Large intestine (tissue), 3 donors: ENCODE measurements around the gene PRKCE. TPM values are rescaled to one million over a fixed set of nuclear protein-coding genes. Genes with fewer than 3 reads are reported as not detected.
A peak's percentile ranks its signal among the peaks of the same experiment; 100 is the strongest.

Source experiments
- DNase-seq, 2 donors: peaks; one replicate each; pipeline versions ENCODE4 v3.0.0 to v3.0.0-alpha.2; 2013
- H3K27ac ChIP-seq: one replicate; pipeline ENCODE4 v1.5.1; 2013; ENCODE audit warnings: low read length
- H3K27me3 ChIP-seq: 2 replicates; pipeline ENCODE4 v1.6.1; 2013; ENCODE audit warnings: low read length; ENCODE audit not compliant: control insufficient read depth, insufficient read depth
- H3K36me3 ChIP-seq: 2 replicates; pipeline ENCODE4 v1.6.1; 2013; ENCODE audit warnings: low read length; ENCODE audit not compliant: control insufficient read depth, insufficient read depth
- H3K4me1 ChIP-seq: one replicate; pipeline ENCODE4 v1.6.1; 2013; ENCODE audit warnings: low read length; ENCODE audit not compliant: control insufficient read depth, insufficient read depth
- H3K4me3 ChIP-seq: one replicate; pipeline ENCODE4 v1.5.1; 2013; ENCODE audit warnings: low read length
- H3K9me3 ChIP-seq: one replicate; pipeline ENCODE4 v1.6.1; 2013; ENCODE audit warnings: mild to moderate bottlenecking, low read depth, low read length, moderate library complexity; ENCODE audit not compliant: control insufficient read depth
- WGBS: methylation state at CpG from one replicate; pipeline ENCODE4 v1.1.5; 2013; ENCODE audit warnings: low lambda C conversion rate; ENCODE audit not compliant: insufficient coverage; 5-methylcytosine and 5-hydroxymethylcytosine counted together
- polyA plus RNA-seq: library from polyadenylated mRNA; unstranded; fragments of 120-200 nt; gene quantifications from one replicate; pipeline ENCODE4 v1.2.1, GENCODE V29; 2013

The PRKCE gene
- polyA plus RNA-seq, 1 donor, result 13.0 TPM

DNA sequence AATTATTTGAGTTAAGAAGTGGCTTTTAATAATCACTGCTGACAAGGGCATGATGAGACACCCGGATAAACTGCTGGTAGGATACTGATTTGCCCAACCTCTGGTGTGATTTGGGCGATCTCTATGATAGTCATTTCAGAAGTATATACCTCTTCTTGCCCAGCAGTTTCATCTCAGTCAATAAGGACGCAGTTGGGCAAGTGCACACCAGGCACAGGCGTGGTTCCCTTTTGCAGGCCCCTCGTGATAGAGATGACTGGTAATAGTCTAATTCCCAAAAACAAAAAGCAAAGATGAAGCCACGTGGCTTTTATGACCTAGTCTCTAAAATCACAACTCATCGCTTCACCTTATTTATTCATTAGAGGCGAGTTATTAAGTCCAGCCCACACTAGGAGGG is 246.4 kb downstream of the PRKCE start:
- H3K27me3 ChIP-seq, result no peaks in the 10 kb centered on the region

DNA sequence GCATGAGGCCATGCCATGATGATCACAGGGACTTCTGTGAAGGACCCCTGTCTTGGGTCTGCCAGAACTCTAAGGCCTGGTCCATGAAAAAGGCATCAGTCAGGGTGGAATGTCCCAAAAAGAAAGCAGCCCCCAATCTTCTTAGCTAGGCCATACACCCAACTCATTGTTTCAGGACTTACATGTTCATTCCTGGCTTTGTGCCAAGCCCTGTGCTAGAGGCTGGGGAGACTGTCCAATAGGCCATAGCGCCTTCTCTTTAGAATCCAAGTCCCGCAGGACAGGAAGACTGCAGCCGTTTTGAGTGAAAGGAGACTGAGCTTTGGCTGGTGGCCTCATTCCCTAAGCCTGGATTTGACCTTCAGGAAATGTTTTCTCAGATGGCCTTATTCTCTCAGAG is 247.3 kb downstream of the PRKCE start:
- H3K4me3 ChIP-seq, result no peak overlapping the region
- H3K36me3 ChIP-seq, result no peaks in the 10 kb centered on the region
- H3K9me3 ChIP-seq, result no peaks in the 10 kb centered on the region
- no peaks in the 10 kb centered on the region for H3K27me3 ChIP-seq
- H3K4me1 ChIP-seq, result no peaks in the 10 kb centered on the region
- no peak for DNase-seq
- no CpG with 5 or more reads among the region's 3 CpGs for WGBS
- H3K27ac ChIP-seq, result no peak overlapping the region

More for the DNA sequence above, 246.4 kb downstream of the PRKCE start:
- no peak overlapping the region for H3K27ac ChIP-seq
- no peaks in the 10 kb centered on the region for H3K36me3 ChIP-seq
- no peaks in the 10 kb centered on the region for H3K4me1 ChIP-seq
- no peaks in the 10 kb centered on the region for H3K9me3 ChIP-seq
- no peak for DNase-seq
- no peak overlapping the region for H3K4me3 ChIP-seq
- whole genome bisulfite sequencing, result 70% methylated on average over 2 of the region's 8 CpGs

DNA sequence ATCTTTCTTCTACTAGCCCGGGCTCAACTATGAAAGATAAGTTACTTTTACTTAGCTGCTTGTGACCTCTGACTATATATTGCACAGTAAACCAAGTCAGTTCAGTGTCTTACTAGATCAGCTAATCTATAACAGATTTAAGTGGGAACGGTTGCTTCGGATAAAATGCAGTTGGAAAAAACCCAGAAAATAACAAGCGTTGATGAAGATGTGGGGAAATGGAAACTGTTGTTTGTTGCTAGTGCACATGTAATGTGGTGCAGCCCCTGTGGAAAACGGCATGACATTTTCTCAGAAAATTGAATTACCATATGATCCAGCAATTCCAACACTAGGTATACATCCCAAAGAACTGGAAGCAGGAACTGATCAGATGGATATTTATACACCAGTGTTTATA is 248.5 kb downstream of the PRKCE start:
- no peaks in the 10 kb centered on the region for H3K9me3 ChIP-seq
- H3K36me3 ChIP-seq, result no peaks in the 10 kb centered on the region
- H3K4me3 ChIP-seq, result no peak overlapping the region
- 100% methylated on average over 2 of the region's 5 CpGs for WGBS
- DNase-seq, result no peak
- H3K27ac ChIP-seq, result no peak overlapping the region
- H3K27me3 ChIP-seq, result no peaks in the 10 kb centered on the region
- H3K4me1 ChIP-seq, result no peaks in the 10 kb centered on the region

DNA sequence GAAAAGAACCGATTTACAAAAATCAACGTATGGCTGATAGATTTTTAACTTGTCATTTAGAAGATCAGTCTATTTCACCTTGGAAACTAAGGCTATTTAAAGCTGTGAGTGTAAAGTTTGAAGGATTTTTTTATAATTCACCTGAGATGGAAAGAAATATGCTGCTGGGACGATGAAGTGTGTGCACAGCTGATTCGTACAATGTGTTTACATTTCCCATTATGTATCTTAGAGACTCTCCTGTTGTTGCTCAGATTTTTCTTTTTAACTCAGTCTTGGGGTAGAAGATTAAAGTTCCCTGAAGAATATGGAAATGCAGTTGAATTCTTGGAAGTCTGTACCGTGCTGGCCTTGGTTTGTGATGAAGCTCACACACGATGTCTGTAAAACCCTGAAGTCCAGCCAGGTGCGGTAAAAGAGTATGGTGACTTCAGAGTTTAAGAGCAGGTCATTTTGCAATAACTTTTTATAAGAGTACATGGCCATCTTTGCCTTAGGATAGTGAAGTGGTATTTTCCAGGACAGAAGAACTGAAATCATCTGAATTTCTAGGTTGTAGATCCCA is 250.1 kb downstream of the PRKCE start:
- peaks cover 5% of the 10 kb centered on the region for H3K4me1 ChIP-seq
- WGBS, result 72% methylated on average over 2 of the region's 7 CpGs
- H3K27ac ChIP-seq, result no peak overlapping the region
- no peak for DNase-seq
- no peaks in the 10 kb centered on the region for H3K27me3 ChIP-seq
- no peaks in the 10 kb centered on the region for H3K36me3 ChIP-seq
- no peaks in the 10 kb centered on the region for H3K9me3 ChIP-seq
- H3K4me3 ChIP-seq, result no peak overlapping the region

DNA sequence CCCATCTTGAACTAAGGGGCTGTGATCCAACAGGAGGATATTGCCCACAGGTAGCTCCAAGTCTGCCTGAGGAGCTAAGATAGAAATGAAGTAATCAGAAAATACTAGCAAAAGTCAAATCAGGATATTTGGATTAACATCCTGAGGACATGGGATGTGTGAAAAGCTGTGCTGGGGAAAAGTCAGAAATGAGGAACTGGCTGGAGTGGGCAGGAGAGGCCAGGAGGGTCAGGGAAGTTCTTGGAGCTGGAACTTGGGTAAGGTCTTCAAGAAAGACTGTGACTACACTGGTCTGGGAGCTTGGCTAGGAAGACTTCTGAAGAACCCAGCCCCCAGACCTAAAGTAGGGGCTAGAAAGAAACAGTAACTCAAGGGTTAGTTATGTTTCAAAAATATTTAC is 250.9 kb downstream of the PRKCE start:
- Histone ChIP-seq H3K27ac (no peak overlapping the region), H3K4me3 (no peak overlapping the region)

DNA sequence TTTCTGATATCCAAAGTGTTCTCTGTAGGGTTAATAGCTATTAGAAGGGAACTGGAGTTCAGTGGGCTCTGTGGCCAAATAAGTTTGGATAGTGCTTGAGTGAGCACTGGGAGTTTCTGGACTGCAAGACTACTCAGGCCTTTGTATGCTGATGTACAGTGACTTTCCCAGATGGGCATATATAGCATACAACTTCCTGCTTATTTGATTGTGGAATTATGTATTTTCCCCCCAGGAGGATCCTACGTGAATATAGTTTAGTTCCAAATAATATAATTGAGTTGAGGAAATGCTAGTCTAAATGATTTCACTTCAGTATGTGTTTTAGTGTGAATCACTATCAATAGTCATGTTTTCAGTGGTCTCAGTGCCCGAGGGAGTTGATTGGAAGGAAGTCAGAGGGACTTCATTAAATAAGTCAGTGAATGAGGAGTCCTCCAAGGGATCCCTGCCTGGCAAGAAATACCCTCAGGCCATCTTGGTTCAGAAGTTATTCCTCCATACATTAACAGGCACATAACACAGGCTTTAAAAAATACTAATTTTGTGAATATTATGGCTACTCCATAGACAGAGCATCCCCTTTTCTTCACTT is 251.4 kb downstream of the PRKCE start:
- no peak overlapping the region for H3K27ac ChIP-seq
- DNase-seq, result no peak
- no peaks in the 10 kb centered on the region for H3K27me3 ChIP-seq
- peaks cover 5% of the 10 kb centered on the region for H3K4me1 ChIP-seq
- no peaks in the 10 kb centered on the region for H3K9me3 ChIP-seq
- WGBS, result no CpG with 5 or more reads among the region's 2 CpGs
- H3K36me3 ChIP-seq, result no peaks in the 10 kb centered on the region
- H3K4me3 ChIP-seq, result no peak overlapping the region

More for the DNA sequence above, 250.9 kb downstream of the PRKCE start:
- no peaks in the 10 kb centered on the region for H3K9me3 ChIP-seq
- H3K36me3 ChIP-seq, result no peaks in the 10 kb centered on the region
- no peaks in the 10 kb centered on the region for H3K27me3 ChIP-seq
- H3K4me1 ChIP-seq, result peaks cover 5% of the 10 kb centered on the region
- no peak for DNase-seq

DNA sequence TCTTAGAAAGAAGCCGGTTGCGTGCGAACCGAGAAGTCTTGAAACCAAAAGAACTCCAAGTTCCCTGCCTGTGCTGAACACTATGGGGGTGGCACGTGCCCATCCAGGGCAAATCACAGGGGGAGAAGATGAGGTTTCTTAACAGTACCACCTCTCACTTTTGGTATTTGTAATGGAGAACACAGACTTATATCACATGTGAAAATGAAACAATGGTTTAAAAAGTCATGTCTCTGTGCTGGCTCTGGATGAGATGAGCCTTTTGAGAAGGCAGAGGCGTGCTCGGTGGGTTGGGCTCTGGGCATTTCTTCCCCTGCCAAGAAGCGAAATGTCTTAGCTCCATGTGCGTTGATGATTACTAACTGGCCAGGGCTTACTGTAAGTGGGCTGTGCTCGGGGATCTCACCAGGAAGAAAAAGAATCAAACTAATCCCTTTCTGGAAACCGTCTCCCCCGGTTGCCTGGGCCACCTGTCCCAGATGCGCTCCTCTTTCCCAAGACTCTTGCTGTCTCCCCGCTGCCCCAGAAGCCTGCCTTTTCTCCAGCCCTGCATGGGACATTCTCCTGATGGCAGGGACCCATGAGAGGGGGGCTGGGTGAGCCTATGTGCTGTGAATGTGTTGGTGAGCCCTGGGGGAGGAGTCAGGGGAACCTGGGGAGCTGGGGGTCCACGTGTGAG is 252.9 kb downstream of the PRKCE start:
- Histone ChIP-seq H3K27ac (no peak overlapping the region), H3K9me3 (no peaks in the 10 kb centered on the region), H3K4me3 (no peak overlapping the region), H3K36me3 (no peaks in the 10 kb centered on the region), H3K27me3 (no peaks in the 10 kb centered on the region), H3K4me1 (peaks cover 7% of the 10 kb centered on the region)
- WGBS, result 100% methylated on average over 1 of the region's 15 CpGs
- no peak for DNase-seq

DNA sequence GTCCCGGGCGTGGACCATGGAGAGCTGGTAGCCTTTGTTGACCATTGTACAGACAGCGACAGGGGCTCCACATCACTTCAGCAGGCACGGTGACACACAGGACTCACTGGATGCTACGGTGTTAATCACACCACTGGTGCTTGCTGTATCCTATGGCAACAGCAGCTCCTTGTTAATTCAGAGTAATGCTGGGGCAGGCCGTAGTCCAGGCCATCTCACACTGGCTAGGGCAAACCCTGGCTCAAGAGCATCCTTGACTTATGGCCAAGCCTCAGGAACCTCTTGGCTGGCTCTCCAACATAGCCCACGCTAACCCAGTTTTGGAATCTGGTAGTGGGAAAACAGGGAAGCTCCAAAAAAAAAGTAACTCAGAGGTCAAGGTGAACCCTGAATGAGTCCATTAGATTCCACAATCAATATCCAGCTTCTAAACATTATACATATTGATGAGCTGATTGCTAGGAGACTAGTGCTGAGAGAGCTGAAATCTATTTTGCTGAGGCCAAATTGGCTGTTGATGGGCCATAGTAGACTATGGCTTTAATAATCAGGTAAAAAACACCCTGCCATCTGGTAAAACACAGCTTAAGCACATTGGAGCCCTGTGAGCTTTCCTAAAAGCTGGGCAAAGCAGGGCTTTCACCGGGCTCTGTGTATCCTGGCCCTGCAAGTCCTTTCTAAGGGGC is 253.6 kb downstream of the PRKCE start:
- H3K27ac ChIP-seq, result no peak overlapping the region
- no peak overlapping the region for H3K4me3 ChIP-seq
- H3K36me3 ChIP-seq, result no peaks in the 10 kb centered on the region
- no peak for DNase-seq
- H3K9me3 ChIP-seq, result no peaks in the 10 kb centered on the region
- no CpG with 5 or more reads among the region's 8 CpGs for WGBS
- peaks cover 14% of the 10 kb centered on the region for H3K4me1 ChIP-seq
- H3K27me3 ChIP-seq, result no peaks in the 10 kb centered on the region

DNA sequence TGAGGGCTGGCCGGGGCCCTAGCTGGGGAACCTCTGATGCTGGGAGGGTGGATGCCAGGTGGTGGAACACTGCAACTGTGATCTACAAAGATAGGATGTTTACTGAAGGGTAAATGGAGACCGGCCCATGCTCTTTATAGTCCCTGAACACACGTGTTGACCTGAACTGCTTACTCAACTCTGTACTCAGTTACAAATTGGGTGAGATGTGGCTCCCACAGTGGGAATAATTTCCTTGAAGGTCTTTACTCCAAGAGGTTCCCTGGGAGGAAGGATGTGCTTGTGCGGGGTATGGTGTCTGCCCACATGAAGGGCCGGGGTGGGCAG is 254.1 kb downstream of the PRKCE start:
- Histone ChIP-seq H3K4me1 (peaks cover 19% of the 10 kb centered on the region), H3K27me3 (no peaks in the 10 kb centered on the region), H3K9me3 (no peaks in the 10 kb centered on the region), H3K27ac (no peak overlapping the region), H3K4me3 (no peak overlapping the region), H3K36me3 (no peaks in the 10 kb centered on the region)
- DNase-seq, result peak in 1 of 2 donors; percentile 51
- WGBS, result no CpG with 5 or more reads among the region's 5 CpGs

DNA sequence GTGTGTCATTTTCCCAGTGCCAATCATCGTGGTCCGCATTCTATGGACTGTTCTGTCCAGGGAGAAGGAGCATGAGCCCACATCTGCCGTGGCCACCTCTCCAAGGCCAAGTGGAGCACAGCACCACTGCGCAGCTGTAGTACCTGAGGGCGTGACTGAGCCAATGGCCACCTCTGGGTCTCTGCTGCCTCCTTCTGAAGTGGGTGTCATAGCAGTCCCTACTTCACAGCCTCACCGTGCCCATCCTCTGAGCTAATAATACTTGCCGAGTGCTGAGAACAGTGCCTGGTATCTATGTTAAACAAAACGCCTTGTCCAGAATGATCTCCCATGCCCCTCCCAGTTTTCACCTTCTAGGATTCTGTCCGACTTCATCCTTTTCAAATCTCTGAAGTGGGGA is 256.1 kb downstream of the PRKCE start:
- DNase-seq, result no peak
- H3K27ac ChIP-seq, result no peak overlapping the region
- WGBS, result no CpG with 5 or more reads among the region's 9 CpGs
- no peak overlapping the region for H3K4me3 ChIP-seq
- H3K9me3 ChIP-seq, result no peaks in the 10 kb centered on the region
- H3K4me1 ChIP-seq, result peaks cover 38% of the 10 kb centered on the region
- no peaks in the 10 kb centered on the region for H3K36me3 ChIP-seq
- H3K27me3 ChIP-seq, result no peaks in the 10 kb centered on the region
